ENCODE data around the gene OGDH.

OGDH gene

DNA sequence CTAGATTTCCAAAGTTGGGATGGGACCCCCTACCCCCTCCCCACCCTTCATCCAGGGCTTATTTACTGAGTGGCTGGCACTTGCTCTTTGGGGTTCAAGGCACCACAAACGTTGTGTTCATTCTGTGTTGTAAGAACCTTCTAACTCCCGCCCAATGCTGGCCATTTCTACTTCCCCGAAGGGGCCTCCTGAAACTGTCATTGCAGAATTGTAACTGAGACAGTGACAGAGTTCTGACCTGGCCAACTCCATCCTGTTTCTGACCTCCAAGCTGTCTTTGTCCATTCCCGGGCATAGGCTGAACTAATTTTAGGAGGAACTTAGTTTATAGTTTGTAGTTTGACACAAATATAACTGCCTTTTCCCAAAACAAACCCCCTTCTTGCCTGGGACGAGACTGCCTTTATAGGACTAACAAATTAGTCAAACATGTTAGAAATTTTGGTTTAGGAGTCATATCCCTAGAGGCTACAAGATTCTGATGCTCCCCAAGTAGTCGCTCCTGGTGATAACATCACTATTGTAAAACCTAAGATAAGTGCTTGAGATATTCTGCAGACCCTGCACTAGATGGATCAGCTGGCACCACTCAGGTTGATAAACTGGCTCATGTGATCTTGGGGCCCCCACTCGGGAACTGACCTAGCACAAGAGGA is 107.4 kb downstream of the OGDH start:
- H4K20me1 ChIP-seq (ENCODE audit: control insufficient read depth, insufficient read depth, low read depth, low read length): no peaks in the 10 kb centered on the region
- TF ChIP-seq EZH2phosphoT487 (IDR thresholded peaks at IDR 0.05; ENCODE audit: borderline replicate concordance, low read length): no peak
- TF ChIP-seq, protein P1, sequence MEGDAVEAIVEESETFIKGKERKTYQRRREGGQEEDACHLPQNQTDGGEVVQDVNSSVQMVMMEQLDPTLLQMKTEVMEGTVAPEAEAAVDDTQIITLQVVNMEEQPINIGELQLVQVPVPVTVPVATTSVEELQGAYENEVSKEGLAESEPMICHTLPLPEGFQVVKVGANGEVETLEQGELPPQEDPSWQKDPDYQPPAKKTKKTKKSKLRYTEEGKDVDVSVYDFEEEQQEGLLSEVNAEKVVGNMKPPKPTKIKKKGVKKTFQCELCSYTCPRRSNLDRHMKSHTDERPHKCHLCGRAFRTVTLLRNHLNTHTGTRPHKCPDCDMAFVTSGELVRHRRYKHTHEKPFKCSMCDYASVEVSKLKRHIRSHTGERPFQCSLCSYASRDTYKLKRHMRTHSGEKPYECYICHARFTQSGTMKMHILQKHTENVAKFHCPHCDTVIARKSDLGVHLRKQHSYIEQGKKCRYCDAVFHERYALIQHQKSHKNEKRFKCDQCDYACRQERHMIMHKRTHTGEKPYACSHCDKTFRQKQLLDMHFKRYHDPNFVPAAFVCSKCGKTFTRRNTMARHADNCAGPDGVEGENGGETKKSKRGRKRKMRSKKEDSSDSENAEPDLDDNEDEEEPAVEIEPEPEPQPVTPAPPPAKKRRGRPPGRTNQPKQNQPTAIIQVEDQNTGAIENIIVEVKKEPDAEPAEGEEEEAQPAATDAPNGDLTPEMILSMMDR (IDR thresholded peaks at IDR 0.05; ENCODE audit: low read depth, low read length, poor library complexity, severe bottlenecking): no peak
- H3K9me3 ChIP-seq (ENCODE audit: control insufficient read depth, insufficient read depth, low read length): no peaks in the 10 kb centered on the region
- peaks cover 7% of the 10 kb centered on the region; the same call in 1 of the 2 replicates for H3K36me3 ChIP-seq (ENCODE audit: control insufficient read depth, low read length)
- no peak overlapping the region for H3K4me2 ChIP-seq (ENCODE audit: low read length)
- H3K27me3 ChIP-seq (ENCODE audit: control insufficient read depth, low read length): no peaks in the 10 kb centered on the region
- H3K79me2 ChIP-seq (ENCODE audit: control insufficient read depth, low read length): no peaks in the 10 kb centered on the region
- no peaks in the 10 kb centered on the region for H3K9me2 ChIP-seq (replicated peaks; ENCODE audit: control insufficient read depth, low read length)
- 0 out of 2 replicates have a peak, but pooled peaks cover 4% of the 10 kb centered on the region for H3F3A ChIP-seq (ENCODE audit: control insufficient read depth, insufficient read depth)
- H3K4me1 ChIP-seq (ENCODE audit: control insufficient read depth, low read length): no peaks in the 10 kb centered on the region
- no peak overlapping the region for H3K27ac ChIP-seq (ENCODE audit: low read depth, low read length)
- H3K4me3 ChIP-seq (ENCODE audit: low read length): no peak overlapping the region

DNA sequence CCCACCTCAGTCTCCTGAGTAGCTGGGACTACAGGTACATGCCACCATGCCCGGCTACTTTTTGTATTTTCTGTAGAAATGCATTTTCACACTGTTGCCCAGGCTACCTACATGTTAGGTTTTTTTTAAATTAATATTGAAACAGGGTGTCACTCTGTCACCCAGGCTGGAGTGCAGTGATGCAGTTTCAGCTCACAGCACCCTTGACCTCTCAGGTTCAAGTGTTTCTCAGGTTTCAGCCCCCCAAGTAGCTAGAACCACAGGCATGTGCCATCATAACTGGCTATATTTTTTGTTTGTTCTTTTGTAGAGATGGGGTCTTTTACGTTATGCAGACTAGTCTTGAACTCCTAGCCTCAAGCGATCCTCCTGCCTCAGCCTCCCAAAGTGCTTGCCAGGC is 109.8 kb downstream of the OGDH start:
- Histone ChIP-seq H3F3A (ENCODE audit: control insufficient read depth, insufficient read depth) (no peaks in the 10 kb centered on the region), H3K79me2 (ENCODE audit: control insufficient read depth, low read length) (no peaks in the 10 kb centered on the region), H3K27ac (ENCODE audit: low read depth, low read length) (no peak overlapping the region), H3K9me3 (ENCODE audit: control insufficient read depth, insufficient read depth, low read length) (peaks cover 7% of the 10 kb centered on the region; the same call in 1 of the 2 replicates), H3K36me3 (ENCODE audit: control insufficient read depth, low read length) (no peaks in the 10 kb centered on the region), H3K27me3 (ENCODE audit: control insufficient read depth, low read length) (no peaks in the 10 kb centered on the region), H3K9me2 (replicated peaks; ENCODE audit: control insufficient read depth, low read length) (no peaks in the 10 kb centered on the region), H3K4me3 (ENCODE audit: low read length) (no peak overlapping the region), H3K4me2 (ENCODE audit: low read length) (no peak overlapping the region), H3K4me1 (ENCODE audit: control insufficient read depth, low read length) (no peaks in the 10 kb centered on the region), H4K20me1 (ENCODE audit: control insufficient read depth, insufficient read depth, low read depth, low read length) (no peaks in the 10 kb centered on the region)
- TF ChIP-seq EZH2phosphoT487 (IDR thresholded peaks at IDR 0.05; ENCODE audit: borderline replicate concordance, low read length): no peak
- TF ChIP-seq, protein P1 (IDR thresholded peaks at IDR 0.05; ENCODE audit: low read depth, low read length, poor library complexity, severe bottlenecking): no peak

DNA sequence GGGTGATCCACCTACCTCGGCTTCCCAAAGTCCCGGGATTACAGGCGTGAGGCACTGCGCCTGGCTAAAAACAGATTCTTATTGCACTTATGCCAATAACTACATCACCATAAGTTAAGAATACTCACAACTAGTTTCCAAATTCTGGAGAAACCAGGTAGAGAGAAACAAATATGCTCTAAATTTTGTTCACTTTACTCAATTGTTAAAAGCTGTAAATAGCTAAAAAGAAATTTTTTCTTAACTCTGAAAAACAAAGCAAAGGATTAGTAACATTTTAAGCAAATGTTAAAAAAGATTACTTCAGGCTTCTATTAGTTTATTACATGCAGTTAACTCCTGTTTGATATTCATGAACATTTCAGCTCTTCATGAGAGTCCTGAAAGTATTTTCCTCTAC is 113.9 kb downstream of the OGDH start:
- no peaks in the 10 kb centered on the region for H4K20me1 ChIP-seq (ENCODE audit: control insufficient read depth, insufficient read depth, low read depth, low read length)

More for the DNA sequence above, 113.9 kb downstream of the OGDH start:
- Histone ChIP-seq H3K9me2 (replicated peaks; ENCODE audit: control insufficient read depth, low read length) (no peaks in the 10 kb centered on the region), H3K27me3 (ENCODE audit: control insufficient read depth, low read length) (no peaks in the 10 kb centered on the region), H3F3A (ENCODE audit: control insufficient read depth, insufficient read depth) (no peaks in the 10 kb centered on the region), H3K27ac (ENCODE audit: low read depth, low read length) (no peak overlapping the region), H3K4me3 (ENCODE audit: low read length) (no peak overlapping the region), H3K4me2 (ENCODE audit: low read length) (no peak overlapping the region), H3K9me3 (ENCODE audit: control insufficient read depth, insufficient read depth, low read length) (peaks cover 7% of the 10 kb centered on the region; the same call in 1 of the 2 replicates), H3K36me3 (ENCODE audit: control insufficient read depth, low read length) (no peaks in the 10 kb centered on the region), H3K79me2 (ENCODE audit: control insufficient read depth, low read length) (no peaks in the 10 kb centered on the region), H3K4me1 (ENCODE audit: control insufficient read depth, low read length) (no peaks in the 10 kb centered on the region)
- TF ChIP-seq, protein P1 (IDR thresholded peaks at IDR 0.05; ENCODE audit: low read depth, low read length, poor library complexity, severe bottlenecking): no peak
- no peak for TF ChIP-seq EZH2phosphoT487 (IDR thresholded peaks at IDR 0.05; ENCODE audit: borderline replicate concordance, low read length)

Measured in DOHH2 (cell line).